SH-SY5Y (cell line): Measurements from ENCODE around the gene CBS.
"Not testable (repeated sequence)": the region's sequence is repeated elsewhere in the genome, so short reads cannot be mapped to it uniquely, and the experiment has no call there.

Experiments used
- GATA2 ChIP-seq: IDR thresholded peaks from 2 replicates; pipeline ENCODE4 v1.6.1; 2011; ENCODE audit warnings: mild to moderate bottlenecking, low read depth, low read length
- GATA3 ChIP-seq: IDR thresholded peaks from 2 replicates; pipeline ENCODE4 v1.6.1; 2011; ENCODE audit warnings: low read depth, mild to moderate bottlenecking, low read length, moderate library complexity

The CBS gene

GRCh38 chr21:43075170-43076022 lies at the start of gene CBS:
CBS (minus strand) TSS chr21:43075835; CDS start chr21:43072193, 3,642 bp downstream.
- TF ChIP-seq GATA3, GATA2: not testable (repeated sequence)

- not testable (repeated sequence) for TF ChIP-seq GATA3, GATA2
Measured at GRCh38 chr21:43106965-43107793, 31.5 kb upstream of the CBS start, which contains the start of gene U2AF1. U2AF1 (minus strand) TSS chr21:43107570; CDS start chr21:43107494, 76 bp downstream.

GRCh38 chr21:43034826-43035225 lies 40.8 kb downstream of the CBS start:
- TF ChIP-seq GATA2 (no peak), GATA3 (no peak)

GRCh38 chr21:43034101-43034500 lies 41.5 kb downstream of the CBS start:
- TF ChIP-seq GATA2, result no peak
- TF ChIP-seq GATA3, result no peak

GRCh38 chr21:43031121-43031619 lies 44.5 kb downstream of the CBS start:
- TF ChIP-seq GATA3, result no peak
- TF ChIP-seq GATA2, result no peak

GRCh38 chr21:43029785-43030184 lies 45.9 kb downstream of the CBS start:
- no peak for TF ChIP-seq GATA2
- no peak for TF ChIP-seq GATA3

- no peak for TF ChIP-seq GATA3
- TF ChIP-seq GATA2, result no peak
Measured at GRCh38 chr21:43027846-43028731, 47.5 kb downstream of the CBS start.

GRCh38 chr21:43025636-43026180 lies 49.9 kb downstream of the CBS start:
- no peak for TF ChIP-seq GATA3
- no peak for TF ChIP-seq GATA2

GRCh38 chr21:43024439-43025136 lies 51.0 kb downstream of the CBS start:
- TF ChIP-seq GATA3 (no peak), GATA2 (no peak)

GRCh38 chr21:43023175-43023574 lies 52.5 kb downstream of the CBS start:
- no peak for TF ChIP-seq GATA2
- TF ChIP-seq GATA3, result no peak

GRCh38 chr21:43021756-43022600 lies 53.7 kb downstream of the CBS start:
- TF ChIP-seq GATA2, result no peak
- TF ChIP-seq GATA3, result no peak

GRCh38 chr21:43021191-43021590 lies 54.4 kb downstream of the CBS start:
- TF ChIP-seq GATA3 (no peak), GATA2 (no peak)
